HEK293 (cell line): ENCODE data around the gene DUS1L.

Experiments used
- YY2 ChIP-seq: fragments of 450-650 bp; formaldehyde crosslinking; IDR thresholded peaks from 2 replicates; pipeline ENCODE4 v1.5.1; 2016; ENCODE audit warnings: missing biosample characterization, missing genetic modification characterization
- ZNF239 ChIP-seq: fragments of 450-650 bp; formaldehyde crosslinking; IDR thresholded peaks from 2 replicates; pipeline ENCODE4 v1.5.1; 2016; ENCODE audit warnings: missing biosample characterization, missing genetic modification characterization
- ZNF416 ChIP-seq: fragments of 450-650 bp; formaldehyde crosslinking; IDR thresholded peaks from 2 replicates; pipeline ENCODE4 v1.5.1; 2016; ENCODE audit warnings: missing biosample characterization, missing genetic modification characterization

DNA sequence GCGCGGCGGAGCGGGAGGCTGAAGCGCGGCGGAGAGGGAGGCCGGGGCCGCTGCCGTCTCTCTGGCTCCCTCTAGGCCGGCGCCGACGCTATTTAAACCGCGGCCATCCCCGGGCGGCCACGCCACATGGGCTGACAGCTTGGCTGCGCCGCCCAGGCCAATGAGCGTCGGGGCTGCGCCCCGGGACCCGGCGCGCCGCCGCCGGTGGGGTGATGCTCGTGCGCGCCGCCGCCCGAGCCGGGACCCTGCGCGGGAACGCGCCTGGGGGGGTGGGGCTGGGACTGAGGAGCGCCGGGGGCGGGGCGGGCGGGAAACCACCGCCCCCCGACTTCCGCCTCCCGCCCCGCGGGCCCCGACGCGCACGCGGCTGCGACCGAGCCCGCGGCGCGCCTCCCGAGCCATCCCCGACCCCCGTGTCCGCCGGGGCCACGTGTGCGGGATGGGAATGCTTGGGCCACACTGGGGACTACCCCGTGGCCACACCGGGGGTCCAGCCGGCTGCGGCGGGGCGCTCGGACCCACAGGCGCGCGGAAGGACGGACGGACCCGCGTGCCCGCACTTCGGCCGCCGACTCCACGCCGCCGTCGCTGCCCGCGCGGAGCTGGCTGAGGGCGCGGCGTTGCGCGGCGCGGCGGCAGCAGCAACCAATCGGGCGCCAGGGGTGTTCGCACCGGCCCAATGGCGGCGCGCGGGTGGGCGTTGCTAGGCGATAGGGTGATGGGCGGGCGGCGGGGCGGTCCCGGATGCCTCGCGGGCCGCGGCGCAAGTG is 32.8 kb upstream of the DUS1L start, which contains the start of gene FASN:
- no peak for TF ChIP-seq YY2 (tag by site-specific recombination)
- no peak for TF ChIP-seq ZNF239 (tag by site-specific recombination)
- no peak for TF ChIP-seq ZNF416 (tag by site-specific recombination)
